Thyroid gland (tissue), 4 donors: Measurements from ENCODE around the gene HECTD4. TPM values are rescaled to one million over a fixed set of nuclear protein-coding genes. Genes with fewer than 3 reads are reported as not detected.

Source experiments
- DNase-seq, 2 donors: peaks; one replicate each; pipeline ENCODE4 v3.0.0-alpha.2; 2019
- H3K27ac ChIP-seq, 3 donors: fragments of 200-600 bp; sonication (generic); 1 replicate in 2 of 3; 2 replicates in 1 of 3; pipeline ENCODE4 v1.5.1; 2016 to 2019; ENCODE audit warnings: mild to moderate bottlenecking in 1 of 3, moderate library complexity in 1 of 3
- H3K27me3 ChIP-seq: fragments of 200-600 bp; sonication (generic); one replicate; pipeline ENCODE4 v1.5.1; 2019
- H3K36me3 ChIP-seq, 2 donors: fragments of 200-600 bp; sonication (generic); one replicate each; pipeline ENCODE4 v1.5.1; 2016 to 2019
- H3K4me1 ChIP-seq, 2 donors: fragments of 200-600 bp; sonication (generic); one replicate each; pipeline ENCODE4 v1.5.1; 2017 to 2019
- H3K4me3 ChIP-seq, 3 donors: fragments of 200-600 bp; sonication (generic); replicated peaks in 1 of 3; 1 replicate in 2 of 3; 2 replicates in 1 of 3; pipeline ENCODE4 v1.5.1; 2016; ENCODE audit warnings: mild to moderate bottlenecking in 1 of 3
- H3K9me3 ChIP-seq: fragments of 200-600 bp; sonication (generic); one replicate; pipeline ENCODE4 v1.5.1; 2017
- CTCF ChIP-seq, 6 experiments: fragments of 200-600 bp in 3 of 6; fragments of 450-650 bp in 3 of 6; sonication (generic) in 3 of 6; IDR thresholded peaks; one replicate each; pipeline ENCODE4 v1.5.1; 2016 to 2019; ENCODE audit warnings: antibody characterized with exemption in 6 of 6, mild to moderate bottlenecking in 2 of 6, inconsistent platforms in 1 of 6, moderate library complexity in 1 of 6
- POLR2A ChIP-seq, 2 donors: fragments of 450-650 bp; IDR thresholded peaks; one replicate each; pipeline ENCODE4 v1.6.1; 2017; ENCODE audit warnings: antibody characterized with exemption in 2 of 2, mild to moderate bottlenecking in 2 of 2, moderate library complexity in 1 of 2
- WGBS, 2 donors: methylation state at CpG; one replicate each; pipeline ENCODE4 v1.1.5; 2017; 5-methylcytosine and 5-hydroxymethylcytosine counted together
- intact Hi-C: fragments of 100-400 bp; cut with DNase I; formaldehyde crosslinking; loops from one replicate; pipeline ENCODE4 v1.15.1; 2023
- total RNA-seq, 4 donors: library from RNA; depleted of rRNA; stranded (reverse); fragments of >200 nt; gene quantifications; one replicate each; pipeline ENCODE4 v1.2.3, GENCODE V29; 2016

Gene HECTD4
- total RNA-seq = 100 to 1,000 TPM in 1 of 4 donors, 10 to 100 TPM in 3; 68.5 to 115 (median 79.6) TPM

GRCh38 chr12:112381883-112382796 lies at the start of gene HECTD4:
HECTD4 (minus strand) TSS chr12:112382431; CDS start chr12:112382128, 303 bp downstream.
- intact Hi-C loops = loop anchor here (10.0 kb wide), 1 partner anchor 147 kb away; no protein-coding TSS in a partner anchor
- DNase-seq = peak; percentile 97 to 98
- Histone ChIP-seq H3K27ac (peak within 1 kb of the TSS; percentile 76 to 88 (median 82)), H3K9me3 (no peaks in the 10 kb centered on the region), H3K36me3 (no peaks in the 10 kb centered on the region), H3K27me3 (no peaks in the 10 kb centered on the region), H3K4me1 (peaks cover 5 to 17% of the 10 kb centered on the region in 2 donors), H3K4me3 (peak within 1 kb of the TSS; percentile 8 to 85 (median 76))
- WGBS, 2 donors = 19 to 25% methylated on average over 5 to 6 of the region's 106 CpGs
- peak in 1 of 6 experiments; percentile 4 for TF ChIP-seq CTCF (IDR thresholded peaks at IDR 0.05)
- TF ChIP-seq POLR2A (IDR thresholded peaks at IDR 0.05) = peak in 1 of 2 donors; percentile 95

DNA sequence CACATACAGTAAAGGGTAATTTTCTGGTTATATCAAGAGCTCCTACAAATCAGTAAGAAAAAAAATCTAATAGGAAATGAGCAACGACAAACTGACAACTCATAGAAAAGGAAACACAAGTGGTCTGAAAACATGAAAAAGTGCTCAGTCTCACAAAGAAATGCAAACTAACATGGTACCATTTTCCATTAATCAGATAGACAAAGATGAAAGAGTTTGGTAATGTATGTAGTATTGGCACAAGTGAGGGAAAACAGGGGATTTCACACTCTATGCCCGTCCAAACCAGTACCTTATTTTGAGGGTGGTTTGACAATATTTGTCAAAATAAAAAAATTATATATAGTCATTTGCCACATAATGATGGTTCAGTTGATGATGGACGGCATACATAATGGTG lies 49.7 kb upstream of the HECTD4 start:
- Histone ChIP-seq H3K27me3 (no peaks in the 10 kb centered on the region), H3K9me3 (no peaks in the 10 kb centered on the region), H3K4me1 (no peaks in the 10 kb centered on the region), H3K36me3 (no peaks in the 10 kb centered on the region), H3K4me3 (no peak overlapping the region), H3K27ac (no peak overlapping the region)
- no peak for DNase-seq
- intact Hi-C loops = no loop called here
- 85 to 87% methylated on average over 3 of the region's 3 CpGs for WGBS, 2 donors
- no peak for TF ChIP-seq POLR2A (IDR thresholded peaks at IDR 0.05)
- no peak for TF ChIP-seq CTCF (IDR thresholded peaks at IDR 0.05)

- H3K27ac ChIP-seq = no peak overlapping the region
- H3K27me3 ChIP-seq = no peaks in the 10 kb centered on the region
- H3K36me3 ChIP-seq = no peaks in the 10 kb centered on the region
- no peak overlapping the region for H3K4me3 ChIP-seq
- no peaks in the 10 kb centered on the region for H3K4me1 ChIP-seq
- no peaks in the 10 kb centered on the region for H3K9me3 ChIP-seq
- 82 to 92% methylated on average over 5 of the region's 5 CpGs for WGBS, 2 donors
- DNase-seq = no peak
- intact Hi-C loops = no loop called here
- no peak for TF ChIP-seq POLR2A (IDR thresholded peaks at IDR 0.05)
These were observed 48.7 kb upstream of the HECTD4 start for GRCh38 chr12:112430929-112431328.

DNA sequence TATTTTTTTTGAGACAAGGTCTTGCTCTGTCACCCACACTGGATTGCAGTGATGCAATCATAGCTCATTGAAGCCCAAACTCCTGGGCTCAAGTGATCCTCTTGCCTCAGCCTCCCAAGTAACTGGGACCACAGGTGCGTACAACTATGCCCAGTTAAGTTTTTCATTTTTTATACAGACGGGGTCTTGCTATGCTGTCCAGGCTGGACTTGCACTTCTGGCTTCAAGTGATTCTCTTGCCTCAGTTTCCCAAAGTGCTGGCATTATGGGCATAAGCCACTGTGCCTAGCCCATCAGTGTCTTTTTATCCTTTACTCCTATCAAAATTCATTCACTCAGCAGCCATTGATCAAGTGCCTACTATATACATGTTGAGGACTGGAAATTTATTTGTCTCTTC lies 45.5 kb upstream of the HECTD4 start:
- H3K27ac ChIP-seq = no peak overlapping the region
- H3K27me3 ChIP-seq = no peaks in the 10 kb centered on the region
- H3K36me3 ChIP-seq = no peaks in the 10 kb centered on the region
- no peaks in the 10 kb centered on the region for H3K9me3 ChIP-seq
- no peak for DNase-seq
- H3K4me1 ChIP-seq = no peaks in the 10 kb centered on the region
- TF ChIP-seq CTCF (IDR thresholded peaks at IDR 0.05) (no peak), POLR2A (IDR thresholded peaks at IDR 0.05) (no peak)
- WGBS, 2 donors = 96 to 99% methylated on average over 2 of the region's 2 CpGs
- intact Hi-C loops = no loop called here
- no peak overlapping the region for H3K4me3 ChIP-seq

DNA sequence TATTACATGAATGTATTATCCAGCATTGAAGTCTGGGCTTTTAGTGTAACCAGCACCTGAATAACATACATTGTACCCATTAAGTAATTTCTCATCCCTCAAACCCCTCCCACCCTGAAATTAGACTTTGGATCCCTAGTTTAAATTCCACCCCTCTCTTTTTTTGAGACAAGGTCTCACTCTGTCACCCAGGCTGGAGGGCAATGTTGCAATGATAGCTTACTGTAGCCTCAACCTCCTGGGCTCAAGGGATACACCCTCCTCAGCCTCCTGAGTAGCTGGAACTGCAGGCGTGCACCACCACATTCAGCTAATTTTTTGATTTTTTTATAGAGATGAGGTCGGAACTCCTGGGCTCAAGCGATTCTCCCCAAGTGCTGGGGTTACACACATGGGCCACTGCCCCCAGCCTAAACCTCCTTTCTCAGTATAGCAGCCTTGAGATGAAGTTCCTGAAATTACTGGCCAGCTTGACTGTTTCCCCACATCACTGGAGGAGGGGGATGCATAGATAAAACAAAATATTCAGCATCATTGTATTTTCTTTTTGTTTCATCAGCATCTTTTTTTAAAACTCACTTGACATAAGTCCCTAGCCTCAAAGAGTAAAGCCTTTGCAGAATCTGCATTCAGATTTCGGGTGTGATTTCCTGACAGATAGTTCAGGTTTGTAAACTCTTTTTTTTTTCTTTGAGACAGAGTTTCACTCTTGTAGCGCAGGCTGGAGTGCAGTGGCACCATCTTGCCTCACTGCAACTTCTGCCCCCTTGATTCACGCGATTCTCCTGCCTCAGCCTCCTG lies 43.6 kb upstream of the HECTD4 start:
- Histone ChIP-seq H3K36me3 (no peaks in the 10 kb centered on the region), H3K4me1 (no peaks in the 10 kb centered on the region), H3K27me3 (no peaks in the 10 kb centered on the region), H3K27ac (no peak overlapping the region), H3K9me3 (no peaks in the 10 kb centered on the region), H3K4me3 (no peak overlapping the region)
- DNase-seq = no peak
- 96 to 98% methylated on average over 7 of the region's 7 CpGs for WGBS, 2 donors
- intact Hi-C loops = no loop called here
- TF ChIP-seq POLR2A (IDR thresholded peaks at IDR 0.05) (no peak), CTCF (IDR thresholded peaks at IDR 0.05) (no peak)
